NT2/D1 (cell line): ENCODE measurements around the gene WASHC4.

Source experiments
- SUZ12 ChIP-seq: IDR thresholded peaks from 2 replicates; pipeline ENCODE4 v1.6.1; 2011; ENCODE audit not compliant: insufficient read length, insufficient read depth; ENCODE audit errors: extremely low read depth
- ZNF274 ChIP-seq: IDR thresholded peaks from 2 replicates; pipeline ENCODE4 v1.6.1; 2011; ENCODE audit warnings: mild to moderate bottlenecking, low read depth, low read length

DNA sequence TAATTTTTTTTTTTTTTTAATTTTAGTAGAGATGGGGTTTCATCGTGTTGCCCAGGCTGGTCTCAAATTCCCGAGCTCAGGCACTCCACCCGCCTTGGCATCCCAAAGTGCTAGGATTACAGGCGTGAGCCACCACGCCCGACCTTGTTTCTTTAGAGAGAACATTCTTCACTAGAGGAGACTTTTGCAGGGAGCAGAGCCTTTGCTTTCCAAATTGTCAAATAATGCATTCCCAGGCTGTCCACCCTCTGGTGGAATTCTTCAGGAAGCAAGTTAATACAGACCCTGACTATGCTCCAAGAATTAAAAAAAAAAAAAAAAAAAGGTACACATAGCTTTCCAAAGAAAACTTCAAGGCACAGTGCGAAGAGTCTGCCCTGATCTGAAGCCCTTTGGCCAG, 30.1 kb upstream of the WASHC4 start:
- no peak for TF ChIP-seq ZNF274
- TF ChIP-seq SUZ12, result no peak
